ENCODE results near the gene SLC1A4. TPM values are rescaled to one million over a fixed set of nuclear protein-coding genes. Genes with fewer than 3 reads are reported as not detected.

SLC1A4 gene
- total RNA-seq, 2 donors from 2014 or later = 21.2 to 33.2 TPM

DNA sequence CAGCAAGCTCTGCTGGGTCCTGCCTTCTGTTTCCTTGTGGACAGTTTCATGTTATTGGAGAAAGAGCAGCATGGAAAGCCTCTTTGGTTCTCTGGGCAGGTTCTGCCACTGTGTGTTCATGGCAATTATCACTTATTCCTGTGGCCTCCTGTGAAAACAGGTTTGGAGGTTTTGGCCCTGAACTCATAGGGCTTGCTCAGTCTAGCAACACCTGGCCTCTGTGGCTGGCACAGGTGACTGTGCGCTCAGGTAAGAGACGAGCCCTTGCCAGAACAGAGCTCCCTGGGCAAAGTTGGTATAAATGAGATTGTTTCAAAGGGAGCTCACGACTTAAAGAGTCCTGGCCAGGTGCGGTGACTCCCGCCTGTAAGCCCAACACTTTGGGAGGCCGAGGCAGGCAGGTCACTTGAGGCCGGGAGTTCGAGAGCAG lies 72.7 kb downstream of the SLC1A4 start:
- no peaks in the 10 kb centered on the region for H3K9me3 ChIP-seq
- peak overlapping the region; percentile 12 to 48 for H3K27ac ChIP-seq

DNA sequence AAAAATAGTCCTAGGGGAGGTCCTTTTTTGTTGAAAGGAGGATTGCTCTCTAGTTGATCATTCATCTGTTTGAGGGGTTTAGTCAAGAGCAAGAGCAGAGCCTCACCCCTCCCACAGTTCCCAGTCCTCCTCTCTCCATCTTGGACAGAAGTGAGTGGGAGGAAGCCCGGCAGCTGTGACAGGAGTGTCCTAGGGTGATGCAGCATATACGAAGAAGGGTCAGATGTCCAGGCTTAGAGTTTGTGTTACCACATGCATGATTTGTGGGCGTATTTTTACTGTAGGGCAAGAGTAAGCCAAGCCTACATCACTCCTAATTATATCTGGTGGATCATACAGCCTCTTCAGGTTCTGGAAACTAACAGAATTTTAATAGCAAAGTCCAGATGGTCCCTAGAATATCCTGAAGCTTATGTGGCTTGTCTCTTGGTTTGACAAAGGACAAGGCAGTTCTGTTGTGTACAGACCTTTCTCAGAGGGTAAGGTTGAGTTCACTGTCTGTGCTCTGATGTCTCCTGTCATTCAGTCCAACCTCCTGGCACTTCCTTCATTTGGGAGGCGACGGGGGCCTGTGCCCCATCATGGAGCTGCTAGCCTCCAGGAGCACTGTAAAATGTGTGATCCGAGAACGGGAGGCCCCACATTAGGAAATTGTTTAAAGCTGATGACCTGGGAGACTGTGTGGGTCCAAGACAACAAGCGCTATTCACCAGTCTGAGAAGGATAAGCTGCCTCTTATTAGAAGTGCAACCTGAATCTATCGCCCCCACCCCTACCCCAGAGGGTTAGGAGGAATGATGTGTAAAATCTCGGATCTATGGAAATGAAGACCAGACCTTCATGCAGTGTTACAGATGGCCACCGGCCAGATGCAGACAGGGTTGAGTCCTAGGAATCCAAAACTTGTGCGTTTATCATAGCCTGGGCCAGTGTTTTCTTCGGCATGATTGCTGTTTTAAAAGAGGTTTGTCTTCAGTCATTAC lies 73.9 kb downstream of the SLC1A4 start:
- no peaks in the 10 kb centered on the region for H3K27me3 ChIP-seq (replicated peaks; ENCODE audit: insufficient read depth)
- H3K36me3 ChIP-seq = no peaks in the 10 kb centered on the region
- no peak for DNase-seq (ENCODE audit: low spot score)
- no peak overlapping the region for H3K27ac ChIP-seq
- H3K4me3 ChIP-seq = no peak overlapping the region
- TF ChIP-seq, protein P1, sequence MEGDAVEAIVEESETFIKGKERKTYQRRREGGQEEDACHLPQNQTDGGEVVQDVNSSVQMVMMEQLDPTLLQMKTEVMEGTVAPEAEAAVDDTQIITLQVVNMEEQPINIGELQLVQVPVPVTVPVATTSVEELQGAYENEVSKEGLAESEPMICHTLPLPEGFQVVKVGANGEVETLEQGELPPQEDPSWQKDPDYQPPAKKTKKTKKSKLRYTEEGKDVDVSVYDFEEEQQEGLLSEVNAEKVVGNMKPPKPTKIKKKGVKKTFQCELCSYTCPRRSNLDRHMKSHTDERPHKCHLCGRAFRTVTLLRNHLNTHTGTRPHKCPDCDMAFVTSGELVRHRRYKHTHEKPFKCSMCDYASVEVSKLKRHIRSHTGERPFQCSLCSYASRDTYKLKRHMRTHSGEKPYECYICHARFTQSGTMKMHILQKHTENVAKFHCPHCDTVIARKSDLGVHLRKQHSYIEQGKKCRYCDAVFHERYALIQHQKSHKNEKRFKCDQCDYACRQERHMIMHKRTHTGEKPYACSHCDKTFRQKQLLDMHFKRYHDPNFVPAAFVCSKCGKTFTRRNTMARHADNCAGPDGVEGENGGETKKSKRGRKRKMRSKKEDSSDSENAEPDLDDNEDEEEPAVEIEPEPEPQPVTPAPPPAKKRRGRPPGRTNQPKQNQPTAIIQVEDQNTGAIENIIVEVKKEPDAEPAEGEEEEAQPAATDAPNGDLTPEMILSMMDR (IDR thresholded peaks at IDR 0.05) = no peak
- TF ChIP-seq POLR2A (IDR thresholded peaks at IDR 0.05) (no peak), POLR2AphosphoS5 (IDR thresholded peaks at IDR 0.05) (no peak)
- no peaks in the 10 kb centered on the region for H3K9me3 ChIP-seq
- intact Hi-C loops (cut with DNase I) = loop anchor here (5.0 kb wide), 1 partner anchor 489 kb away; no protein-coding TSS in a partner anchor
- 57% methylated on average over 13 of the region's 13 CpGs for WGBS
- peaks cover 4% of the 10 kb centered on the region for H3K4me1 ChIP-seq (replicated peaks)

More for the DNA sequence above, 72.7 kb downstream of the SLC1A4 start:
- WGBS = 63% methylated on average over 8 of the region's 8 CpGs
- Histone ChIP-seq H3K4me3 (no peak overlapping the region), H3K36me3 (no peaks in the 10 kb centered on the region), H3K4me1 (replicated peaks) (peaks cover 4% of the 10 kb centered on the region), H3K27me3 (replicated peaks; ENCODE audit: insufficient read depth) (no peaks in the 10 kb centered on the region)
- intact Hi-C loops (cut with DNase I) = loop anchor here (5.0 kb wide), 1 partner anchor 490 kb away; no protein-coding TSS in a partner anchor
- TF ChIP-seq, protein P1 (IDR thresholded peaks at IDR 0.05) = no peak
- TF ChIP-seq POLR2AphosphoS5 (IDR thresholded peaks at IDR 0.05) (peak; percentile 58), POLR2A (IDR thresholded peaks at IDR 0.05) (no peak)
- DNase-seq (ENCODE audit: low spot score) = peak; percentile 75

DNA sequence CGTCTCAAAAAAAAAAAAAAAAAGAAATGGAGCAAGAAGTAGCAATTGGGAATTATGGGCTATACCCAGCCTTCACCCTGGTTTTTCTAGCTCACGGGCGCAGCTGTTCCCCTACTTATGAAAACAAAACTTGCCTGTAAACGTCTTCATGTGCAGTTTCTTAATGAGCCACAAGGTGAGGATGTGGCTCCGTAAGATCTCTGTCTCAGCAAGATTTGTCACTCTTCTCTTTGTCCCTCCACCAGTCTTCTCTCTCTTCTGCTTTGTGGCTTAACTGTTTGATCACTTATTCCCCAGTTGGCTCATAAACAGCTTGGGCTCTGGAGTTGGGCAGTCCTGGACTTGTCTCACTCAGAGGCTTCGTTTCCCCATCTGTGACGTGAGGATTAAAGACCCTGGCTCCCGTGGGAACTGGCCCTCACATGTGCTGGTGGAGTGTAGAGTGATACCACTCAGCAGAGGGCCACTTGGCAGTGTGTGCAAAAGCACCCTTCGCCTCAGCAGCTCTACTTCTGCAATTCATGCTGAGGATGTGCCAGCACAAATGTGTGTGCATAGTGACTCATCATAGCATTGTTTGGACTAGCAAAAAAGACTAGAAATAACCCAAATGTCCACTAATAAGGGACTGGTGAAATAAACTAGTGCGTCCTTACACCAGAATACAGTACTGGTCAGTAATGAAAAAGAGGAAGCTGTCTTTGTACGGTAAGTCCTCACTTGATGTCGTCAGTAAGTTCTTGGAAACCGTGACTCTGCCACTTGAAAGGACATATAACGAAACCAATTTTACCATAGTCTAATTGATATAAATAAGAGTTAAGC lies 75.7 kb downstream of the SLC1A4 start:
- H3K4me1 ChIP-seq (replicated peaks) = peaks cover 7% of the 10 kb centered on the region
- H3K27ac ChIP-seq = peak overlapping the region; percentile 22 to 50
- no peak overlapping the region for H3K4me3 ChIP-seq
- WGBS = 21% methylated on average over 14 of the region's 14 CpGs
- H3K27me3 ChIP-seq (replicated peaks; ENCODE audit: insufficient read depth) = no peaks in the 10 kb centered on the region
- H3K36me3 ChIP-seq = no peaks in the 10 kb centered on the region
- intact Hi-C loops (cut with DNase I) = loop anchor here (2.0 to 5.0 kb wide), 2 partner anchors 122 to 487 kb away; no protein-coding TSS in a partner anchor
- H3K9me3 ChIP-seq = no peaks in the 10 kb centered on the region
- TF ChIP-seq POLR2AphosphoS5 (IDR thresholded peaks at IDR 0.05) = peak; percentile 60
- TF ChIP-seq, protein P1 (IDR thresholded peaks at IDR 0.05) = peak; percentile 71 to 91 (median 81)
- TF ChIP-seq POLR2A (IDR thresholded peaks at IDR 0.05) = no peak
- DNase-seq (ENCODE audit: low spot score) = peak; percentile 62

DNA sequence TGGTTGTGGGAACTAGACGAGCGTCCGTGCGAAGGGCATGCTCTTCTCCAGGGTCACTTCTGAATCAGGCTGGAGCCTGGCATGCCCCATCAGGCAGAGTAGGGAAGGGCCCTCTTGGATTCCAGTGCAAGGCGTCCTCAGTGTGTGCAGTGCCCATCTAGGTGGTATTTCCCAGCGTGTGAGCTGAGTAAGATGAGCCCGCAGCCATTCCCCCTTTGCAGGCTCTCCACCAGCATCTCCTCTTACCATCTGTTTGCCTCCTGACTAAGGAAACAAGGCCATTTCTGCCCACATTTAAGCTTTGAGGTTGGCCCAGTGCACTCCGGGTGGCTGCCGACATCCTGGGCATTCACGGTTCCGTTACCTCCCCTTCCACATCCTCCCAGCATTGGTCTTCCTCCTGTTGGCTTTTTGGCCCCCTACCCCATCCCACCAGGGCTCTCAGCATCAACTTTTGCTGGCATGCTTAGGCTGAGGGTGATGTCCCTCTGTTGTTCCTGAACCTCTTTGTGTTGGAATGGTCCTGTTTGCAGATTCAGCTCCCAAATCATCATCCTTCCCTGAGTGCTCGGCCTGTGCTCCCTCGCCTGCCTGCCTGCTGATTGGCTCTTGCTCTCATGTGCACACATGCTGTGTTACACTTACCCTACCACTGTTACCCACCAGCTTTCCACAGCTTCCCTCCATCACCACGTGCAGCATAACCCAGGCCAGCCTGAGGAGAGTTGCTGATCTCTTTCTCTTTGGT lies 78.8 kb downstream of the SLC1A4 start:
- WGBS = 87% methylated on average over 14 of the region's 14 CpGs
- peaks cover 7% of the 10 kb centered on the region for H3K4me1 ChIP-seq (replicated peaks)
- no peak for DNase-seq (ENCODE audit: low spot score)
- no peaks in the 10 kb centered on the region for H3K27me3 ChIP-seq (replicated peaks; ENCODE audit: insufficient read depth)
- no peaks in the 10 kb centered on the region for H3K36me3 ChIP-seq
- TF ChIP-seq POLR2AphosphoS5 (IDR thresholded peaks at IDR 0.05) = no peak
- no peak for TF ChIP-seq POLR2A (IDR thresholded peaks at IDR 0.05)
- TF ChIP-seq, protein P1 (IDR thresholded peaks at IDR 0.05) = no peak
- intact Hi-C loops (cut with DNase I) = no loop called here
- H3K9me3 ChIP-seq = no peaks in the 10 kb centered on the region
- H3K4me3 ChIP-seq = no peak overlapping the region
- H3K27ac ChIP-seq = no peak overlapping the region

All from prostate gland (tissue), 2 donors.